ENCODE data around the gene KHDRBS2. TPM values are rescaled to one million over a fixed set of nuclear protein-coding genes. Genes with fewer than 3 reads are reported as not detected.

Gene KHDRBS2
- total RNA-seq, 1 donor, result not detected

- H3K4me3 ChIP-seq (ENCODE audit: low read depth, low read length), result no peak overlapping the region
- DNase-seq (ENCODE audit: low read depth), result no peak
- TF ChIP-seq CTCF (IDR thresholded peaks at IDR 0.05; ENCODE audit: insufficient read depth, low read length), result no peak
Measured at GRCh38 chr6:62288974-62289373, 2.9 kb upstream of the KHDRBS2 start.

- TF ChIP-seq CTCF (IDR thresholded peaks at IDR 0.05; ENCODE audit: insufficient read depth, low read length), result no peak
Measured at GRCh38 chr6:62288562-62288961, 2.5 kb upstream of the KHDRBS2 start.

GRCh38 chr6:62286470-62286843 lies 432 bp upstream of the KHDRBS2 start:
- DNase-seq (ENCODE audit: low read depth), result no peak
- H3K4me3 ChIP-seq (ENCODE audit: low read depth, low read length), result no peak overlapping the region
- no peak for TF ChIP-seq CTCF (IDR thresholded peaks at IDR 0.05; ENCODE audit: insufficient read depth, low read length)

More at GRCh38 chr6:62288562-62288961, 2.5 kb upstream of the KHDRBS2 start:
- H3K4me3 ChIP-seq (ENCODE audit: low read depth, low read length), result no peak overlapping the region
- no peak for DNase-seq (ENCODE audit: low read depth)

- no peak for TF ChIP-seq CTCF (IDR thresholded peaks at IDR 0.05; ENCODE audit: insufficient read depth, low read length)
- DNase-seq (ENCODE audit: low read depth), result no peak
- H3K4me3 ChIP-seq (ENCODE audit: low read depth, low read length), result no peak overlapping the region
Measured at GRCh38 chr6:62284725-62285124, 1.3 kb downstream of the KHDRBS2 start.

- DNase-seq (ENCODE audit: low read depth), result peak; percentile 6
- peak; percentile 30 for TF ChIP-seq CTCF (IDR thresholded peaks at IDR 0.05; ENCODE audit: insufficient read depth, low read length)
- no peak overlapping the region for H3K4me3 ChIP-seq (ENCODE audit: low read depth, low read length)
Measured at GRCh38 chr6:62283796-62284411, 2.1 kb downstream of the KHDRBS2 start.

GRCh38 chr6:62283365-62283764 lies 2.7 kb downstream of the KHDRBS2 start:
- DNase-seq (ENCODE audit: low read depth), result no peak
- TF ChIP-seq CTCF (IDR thresholded peaks at IDR 0.05; ENCODE audit: insufficient read depth, low read length), result no peak
- no peak overlapping the region for H3K4me3 ChIP-seq (ENCODE audit: low read depth, low read length)

- DNase-seq (ENCODE audit: low read depth), result no peak
- no peak for TF ChIP-seq CTCF (IDR thresholded peaks at IDR 0.05; ENCODE audit: insufficient read depth, low read length)
- no peak overlapping the region for H3K4me3 ChIP-seq (ENCODE audit: low read depth, low read length)
Measured at GRCh38 chr6:62280099-62280498, 5.9 kb downstream of the KHDRBS2 start.

Measured in fibroblast of the aortic adventitia (primary cell).